Stomach (tissue), 9 donors: ENCODE results near the gene ABCB9. TPM values are rescaled to one million over a fixed set of nuclear protein-coding genes. Genes with fewer than 3 reads are reported as not detected.

Experiments used
- DNase-seq, 2 donors: peaks; one replicate each; pipeline versions ENCODE4 v3.0.0 to v3.0.0-alpha.2; 2013 to 2019
- H3K27ac ChIP-seq, 5 donors: fragments of 200-600 bp in 4 of 5; sonication (generic) in 4 of 5; one replicate each; pipeline ENCODE4 v1.5.1; 2013 to 2019; ENCODE audit warnings: mild to moderate bottlenecking in 1 of 5, moderate library complexity in 1 of 5
- H3K27me3 ChIP-seq, 3 donors: fragments of 200-600 bp; sonication (generic); one replicate each; pipeline ENCODE4 v1.5.1; 2017 to 2019; ENCODE audit warnings: mixed run types in 1 of 3
- H3K36me3 ChIP-seq, 4 donors: fragments of 200-600 bp; sonication (generic); 1 replicate in 3 of 4; 2 replicates in 1 of 4; pipeline ENCODE4 v1.5.1; 2016 to 2019
- H3K4me1 ChIP-seq, 4 donors: fragments of 200-600 bp; sonication (generic); one replicate each; pipeline ENCODE4 v1.5.1; 2016 to 2019
- H3K4me3 ChIP-seq, 4 donors: fragments of 200-600 bp; sonication (generic) in 3 of 4; one replicate each; pipeline ENCODE4 v1.5.1; 2016 to 2019; ENCODE audit warnings: mild to moderate bottlenecking in 1 of 4
- H3K9me3 ChIP-seq, 4 donors: fragments of 200-600 bp; sonication (generic); one replicate each; pipeline ENCODE4 v1.5.1; 2016 to 2019
- CTCF ChIP-seq, 7 experiments: fragments of 450-650 bp in 4 of 7; fragments of 200-600 bp in 3 of 7; sonication (generic) in 3 of 7; IDR thresholded peaks; one replicate each; pipeline ENCODE4 v1.5.1; 2016 to 2019; ENCODE audit warnings: antibody characterized with exemption in 7 of 7, control low read depth in 2 of 7, mild to moderate bottlenecking in 1 of 7
- EP300 ChIP-seq: sonication (generic); formaldehyde crosslinking; IDR thresholded peaks from one replicate; pipeline ENCODE4 v1.6.1; 2017; ENCODE audit warnings: antibody characterized with exemption
- POLR2A ChIP-seq, 4 donors: fragments of 450-650 bp; IDR thresholded peaks; one replicate each; pipeline ENCODE4 v1.6.1; 2016; ENCODE audit warnings: antibody characterized with exemption in 4 of 4, control low read depth in 2 of 4, mild to moderate bottlenecking in 1 of 4, moderate library complexity in 1 of 4
- POLR2AphosphoS5 ChIP-seq, 3 donors: sonication (generic); formaldehyde crosslinking; IDR thresholded peaks; one replicate each; pipeline ENCODE4 v1.6.1; 2016; ENCODE audit warnings: antibody characterized with exemption in 3 of 3
- WGBS, 5 donors: extraction: QIAGEN DNeasy Blood & Tissue Kit in 3 of 5; methylation state at CpG; one replicate each; pipeline versions ENCODE4 v1.1.5 to v1.1.7; 2013 to 2018; 5-methylcytosine and 5-hydroxymethylcytosine counted together
- intact Hi-C: fragments of 100-400 bp; cut with DNase I; formaldehyde crosslinking; loops from one replicate; pipeline ENCODE4 v1.15.1; 2023; ENCODE audit warnings: low total_unique reads
- polyA plus RNA-seq, 3 donors: library from polyadenylated mRNA; stranded (reverse); fragments of 200-250 nt; gene quantifications; one replicate each; pipeline ENCODE4 v1.2.3, GENCODE V29; 2013
- total RNA-seq, 5 donors: library from RNA; depleted of rRNA; stranded (reverse); fragments of >200 nt; gene quantifications; one replicate each; pipeline versions ENCODE4 v1.1.0 to v1.2.3, GENCODE V29; 2014 to 2016
- donor health status: healthy with polysubstance abuse.
- donor health status: Bipolar disorder and iron deficiency.
- donor health status: healthy.

Gene ABCB9
- total and polyA plus RNA-seq, 8 donors = 1.2 to 29.5 (median 2.2) TPM; not detected in 1

GRCh38 chr12:122932207-122932606 is 34.1 kb downstream of the ABCB9 start:
- Histone ChIP-seq H3K4me1 (no peaks in the 10 kb centered on the region), H3K36me3 (peaks cover 0 to 24% (median 15%) of the 10 kb centered on the region in 4 donors), H3K4me3 (no peak overlapping the region), H3K27ac (no peak overlapping the region), H3K9me3 (no peaks in the 10 kb centered on the region), H3K27me3 (no peaks in the 10 kb centered on the region)
- WGBS, 5 donors = 91 to 99% (median 95%) methylated on average over 8 of the region's 8 CpGs
- intact Hi-C loops = no loop called here
- no peak for TF ChIP-seq POLR2A (IDR thresholded peaks at IDR 0.05)
- no peak for TF ChIP-seq CTCF (IDR thresholded peaks at IDR 0.05)
- TF ChIP-seq POLR2AphosphoS5 (IDR thresholded peaks at IDR 0.05) = no peak
- TF ChIP-seq EP300 = no peak
- no peak for DNase-seq

GRCh38 chr12:122929812-122930211 is 36.5 kb downstream of the ABCB9 start:
- intact Hi-C loops = no loop called here
- WGBS, 5 donors = 95 to 99% (median 97%) methylated on average over 14 to 23 of the region's 23 CpGs
- no peaks in the 10 kb centered on the region for H3K9me3 ChIP-seq
- no peaks in the 10 kb centered on the region for H3K27me3 ChIP-seq
- H3K4me3 ChIP-seq = no peak overlapping the region
- no peak for DNase-seq
- no peaks in the 10 kb centered on the region for H3K4me1 ChIP-seq
- TF ChIP-seq POLR2A (IDR thresholded peaks at IDR 0.05) = no peak
- no peak for TF ChIP-seq CTCF (IDR thresholded peaks at IDR 0.05)
- no peak for TF ChIP-seq POLR2AphosphoS5 (IDR thresholded peaks at IDR 0.05)
- no peak for TF ChIP-seq EP300
- H3K36me3 ChIP-seq = peaks cover 0 to 24% (median 10%) of the 10 kb centered on the region in 4 donors
- H3K27ac ChIP-seq = no peak overlapping the region

- peaks cover 0 to 24% (median 10%) of the 10 kb centered on the region in 4 donors for H3K36me3 ChIP-seq
- intact Hi-C loops = no loop called here
- DNase-seq = no peak
Measured at GRCh38 chr12:122929148-122929538, 37.1 kb downstream of the ABCB9 start.

GRCh38 chr12:122928404-122929147 is 37.7 kb downstream of the ABCB9 start:
- no peak for TF ChIP-seq CTCF (IDR thresholded peaks at IDR 0.05)
- Histone ChIP-seq H3K4me1 (no peaks in the 10 kb centered on the region), H3K4me3 (no peak overlapping the region), H3K9me3 (no peaks in the 10 kb centered on the region), H3K36me3 (peaks cover 0 to 24% (median 10%) of the 10 kb centered on the region in 4 donors), H3K27ac (no peak overlapping the region), H3K27me3 (no peaks in the 10 kb centered on the region)
- no peak for DNase-seq
- intact Hi-C loops = no loop called here
- 78 to 92% (median 87%) methylated on average over 8 to 12 of the region's 12 CpGs for WGBS, 5 donors

More at GRCh38 chr12:122929148-122929538, 37.1 kb downstream of the ABCB9 start:
- Histone ChIP-seq H3K27me3 (no peaks in the 10 kb centered on the region), H3K4me3 (no peak overlapping the region), H3K4me1 (no peaks in the 10 kb centered on the region), H3K9me3 (no peaks in the 10 kb centered on the region), H3K27ac (no peak overlapping the region)
- 74 to 93% (median 92%) methylated on average over 10 to 14 of the region's 14 CpGs for WGBS, 5 donors
- TF ChIP-seq POLR2A (IDR thresholded peaks at IDR 0.05) (no peak), POLR2AphosphoS5 (IDR thresholded peaks at IDR 0.05) (no peak), EP300 (no peak), CTCF (IDR thresholded peaks at IDR 0.05) (no peak)
